Gastroesophageal sphincter (tissue), 4 donors: ENCODE data around the gene PHLDB3. TPM values are rescaled to one million over a fixed set of nuclear protein-coding genes. Genes with fewer than 3 reads are reported as not detected.

Experiments used
- ATAC-seq: fragments of 150-250 bp; one replicate; pipeline ENCODE4 v1.9.1; 2016; ENCODE audit warnings: mild to moderate bottlenecking, moderate library complexity
- H3K27ac ChIP-seq, 4 donors: fragments of 200-600 bp; sonication (generic) in 3 of 4; 1 replicate in 3 of 4; 2 replicates in 1 of 4; pipeline ENCODE4 v1.5.1; 2016 to 2019
- H3K27me3 ChIP-seq: fragments of 200-600 bp; sonication (generic); one replicate; pipeline ENCODE4 v1.5.1; 2019
- H3K36me3 ChIP-seq, 2 donors: fragments of 200-600 bp; sonication (generic); one replicate each; pipeline ENCODE4 v1.5.1; 2019; ENCODE audit warnings: control low read depth in 1 of 2
- H3K4me1 ChIP-seq, 3 donors: fragments of 200-600 bp; sonication (generic); 1 replicate in 2 of 3; 2 replicates in 1 of 3; pipeline ENCODE4 v1.5.1; 2016 to 2019; ENCODE audit warnings: control low read depth in 2 of 3
- H3K4me3 ChIP-seq, 2 donors: fragments of 200-600 bp; sonication (generic); one replicate each; pipeline ENCODE4 v1.5.1; 2019; ENCODE audit warnings: mild to moderate bottlenecking in 1 of 2, moderate library complexity in 1 of 2
- H3K9me3 ChIP-seq, 3 donors: fragments of 200-600 bp; sonication (generic); one replicate each; pipeline ENCODE4 v1.5.1; 2017 to 2019; ENCODE audit warnings: control low read depth in 2 of 3
- EP300 ChIP-seq: sonication (generic); formaldehyde crosslinking; IDR thresholded peaks from one replicate; pipeline ENCODE4 v1.6.1; 2017; ENCODE audit warnings: antibody characterized with exemption, mild to moderate bottlenecking
- POLR2A ChIP-seq, 2 donors: fragments of 450-650 bp; IDR thresholded peaks; one replicate each; pipeline ENCODE4 v1.6.1; 2017; ENCODE audit warnings: antibody characterized with exemption in 2 of 2, mild to moderate bottlenecking in 2 of 2, moderate library complexity in 1 of 2
- POLR2AphosphoS5 ChIP-seq: sonication (generic); formaldehyde crosslinking; IDR thresholded peaks from one replicate; pipeline ENCODE4 v1.6.1; 2017; ENCODE audit warnings: antibody characterized with exemption
- WGBS, 2 donors: methylation state at CpG; one replicate each; pipeline ENCODE4 v1.1.5; 2018; ENCODE audit warnings: low coverage in 1 of 2; 5-methylcytosine and 5-hydroxymethylcytosine counted together
- total RNA-seq, 4 donors: library from RNA; depleted of rRNA; stranded (reverse); fragments of >200 nt; gene quantifications; one replicate each; pipeline ENCODE4 v1.1.0, GENCODE V29; 2016
- TF ChIP-seq, protein P1 (sequence below), 4 experiments: fragments of 200-600 bp in 2 of 4; fragments of 450-650 bp in 2 of 4; sonication (generic) in 1 of 4; IDR thresholded peaks; one replicate each; pipeline ENCODE4 v1.5.1; 2017 to 2019; ENCODE audit warnings: antibody characterized with exemption in 4 of 4, mild to moderate bottlenecking in 2 of 4, moderate library complexity in 2 of 4

The PHLDB3 gene
- total RNA-seq, 4 donors from 2014 or later, result 8.8 to 38.1 (median 14.9) TPM

DNA sequence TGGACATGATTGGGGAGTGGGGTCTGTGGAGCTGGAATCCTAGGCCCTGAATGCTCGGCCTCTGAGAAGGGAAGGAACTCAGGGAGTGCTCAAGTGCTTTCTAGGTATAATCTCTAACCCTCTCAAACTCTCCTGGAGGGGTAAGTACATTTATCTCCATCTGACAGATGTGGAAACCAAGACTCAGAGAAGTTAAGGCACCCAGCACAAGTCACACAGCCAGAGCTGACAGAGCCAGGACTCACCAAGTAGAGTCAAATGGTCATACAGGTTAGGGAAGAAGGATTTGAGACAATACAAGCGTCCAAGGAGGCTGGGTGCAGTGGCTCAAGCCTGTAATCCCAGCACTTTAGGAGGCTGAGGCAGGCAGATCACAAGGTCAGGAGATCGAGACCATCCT is 26.2 kb downstream of the PHLDB3 start:
- no peak for TF ChIP-seq POLR2A (IDR thresholded peaks at IDR 0.05)
- no peak for TF ChIP-seq EP300
- TF ChIP-seq, protein P1, sequence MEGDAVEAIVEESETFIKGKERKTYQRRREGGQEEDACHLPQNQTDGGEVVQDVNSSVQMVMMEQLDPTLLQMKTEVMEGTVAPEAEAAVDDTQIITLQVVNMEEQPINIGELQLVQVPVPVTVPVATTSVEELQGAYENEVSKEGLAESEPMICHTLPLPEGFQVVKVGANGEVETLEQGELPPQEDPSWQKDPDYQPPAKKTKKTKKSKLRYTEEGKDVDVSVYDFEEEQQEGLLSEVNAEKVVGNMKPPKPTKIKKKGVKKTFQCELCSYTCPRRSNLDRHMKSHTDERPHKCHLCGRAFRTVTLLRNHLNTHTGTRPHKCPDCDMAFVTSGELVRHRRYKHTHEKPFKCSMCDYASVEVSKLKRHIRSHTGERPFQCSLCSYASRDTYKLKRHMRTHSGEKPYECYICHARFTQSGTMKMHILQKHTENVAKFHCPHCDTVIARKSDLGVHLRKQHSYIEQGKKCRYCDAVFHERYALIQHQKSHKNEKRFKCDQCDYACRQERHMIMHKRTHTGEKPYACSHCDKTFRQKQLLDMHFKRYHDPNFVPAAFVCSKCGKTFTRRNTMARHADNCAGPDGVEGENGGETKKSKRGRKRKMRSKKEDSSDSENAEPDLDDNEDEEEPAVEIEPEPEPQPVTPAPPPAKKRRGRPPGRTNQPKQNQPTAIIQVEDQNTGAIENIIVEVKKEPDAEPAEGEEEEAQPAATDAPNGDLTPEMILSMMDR (IDR thresholded peaks at IDR 0.05), result no peak
- no peak for TF ChIP-seq POLR2AphosphoS5
- WGBS, 2 donors, result 97 to 100% methylated on average over 3 of the region's 3 CpGs
- no peak overlapping the region for H3K27ac ChIP-seq

DNA sequence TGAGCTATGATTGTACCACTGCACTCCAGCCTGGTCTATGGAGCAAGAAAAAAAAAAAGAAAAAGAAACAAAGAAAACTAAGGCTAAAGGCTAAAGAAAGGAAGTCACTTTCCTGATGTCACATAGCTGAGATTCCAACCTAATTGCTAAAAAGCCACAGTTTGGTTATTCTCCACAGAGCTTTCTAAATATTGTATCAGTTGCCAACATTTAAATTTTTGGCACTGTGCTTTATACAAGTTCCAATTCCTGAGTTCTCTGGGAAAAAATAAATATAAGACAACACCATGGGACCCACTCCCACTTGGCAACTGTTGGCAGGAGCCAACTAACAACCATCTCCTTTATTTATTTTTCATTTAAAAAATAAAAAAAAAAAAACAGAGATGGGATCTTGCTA is 27.9 kb downstream of the PHLDB3 start:
- Histone ChIP-seq H3K27me3 (no peaks in the 10 kb centered on the region), H3K4me1 (peaks cover 0 to 18% (median 6%) of the 10 kb centered on the region in 3 donors), H3K36me3 (peaks cover 0 to 7% of the 10 kb centered on the region in 2 donors), H3K27ac (peak overlapping the region in 2 of 4 donors; percentile 86 to 89), H3K4me3 (no peak overlapping the region), H3K9me3 (no peaks in the 10 kb centered on the region)
- ATAC-seq, result no peak
- no peak for TF ChIP-seq POLR2AphosphoS5
- TF ChIP-seq EP300, result no peak
- no peak for TF ChIP-seq POLR2A (IDR thresholded peaks at IDR 0.05)
- TF ChIP-seq, protein P1 (IDR thresholded peaks at IDR 0.05), result no peak

More for the DNA sequence above, 26.2 kb downstream of the PHLDB3 start:
- Histone ChIP-seq H3K36me3 (peaks cover 0 to 7% of the 10 kb centered on the region in 2 donors), H3K9me3 (no peaks in the 10 kb centered on the region), H3K4me3 (no peak overlapping the region), H3K27me3 (no peaks in the 10 kb centered on the region), H3K4me1 (peaks cover 0 to 18% (median 6%) of the 10 kb centered on the region in 3 donors)
- no peak for ATAC-seq

DNA sequence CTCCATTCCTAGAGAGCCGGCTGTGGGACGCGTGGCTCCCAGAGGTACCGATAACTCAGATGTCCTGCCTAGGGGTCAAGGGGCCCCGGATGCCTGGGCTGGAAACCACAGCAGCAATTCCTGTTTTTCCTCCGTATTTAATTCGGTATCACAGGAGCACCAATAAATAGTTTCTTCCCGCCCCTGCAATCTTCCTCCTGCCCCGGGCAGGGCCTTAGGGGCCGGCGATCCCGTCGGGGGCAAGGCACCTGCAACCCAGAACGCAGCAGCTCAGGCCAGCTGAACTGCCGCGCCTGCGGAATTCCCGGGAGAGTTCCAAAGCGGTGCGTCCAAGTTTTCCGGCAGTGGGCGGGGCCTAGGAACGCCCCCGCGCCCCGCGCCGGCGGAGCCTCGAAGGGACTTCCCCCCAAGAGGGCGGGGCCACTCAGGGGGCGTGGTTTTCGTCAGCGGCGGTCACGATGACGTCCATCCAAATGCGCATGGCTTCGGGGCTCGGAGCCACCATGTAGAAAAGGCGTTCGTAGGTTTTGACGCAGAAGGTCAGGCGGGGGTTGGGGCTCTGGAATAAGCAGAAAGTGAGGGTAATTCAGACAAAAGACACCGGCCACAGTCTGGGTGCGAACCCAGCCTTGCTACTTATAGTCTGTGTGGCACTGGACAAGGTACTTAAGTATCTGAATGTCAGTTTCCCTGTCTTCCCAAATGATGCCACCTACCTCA is 29.4 kb downstream of the PHLDB3 start:
- no peaks in the 10 kb centered on the region for H3K9me3 ChIP-seq
- WGBS, 2 donors, result 7 to 13% methylated on average over 7 to 8 of the region's 46 CpGs
- H3K27ac ChIP-seq, result peak overlapping the region; percentile 35 to 89 (median 82)
- H3K27me3 ChIP-seq, result no peaks in the 10 kb centered on the region
- peaks cover 0 to 18% (median 6%) of the 10 kb centered on the region in 3 donors for H3K4me1 ChIP-seq
- TF ChIP-seq, protein P1 (IDR thresholded peaks at IDR 0.05), result no peak
- TF ChIP-seq POLR2A (IDR thresholded peaks at IDR 0.05) (peak in 1 of 2 donors; percentile 22), POLR2AphosphoS5 (peak; percentile 83), EP300 (peak; percentile 65)
- peaks cover 0 to 7% of the 10 kb centered on the region in 2 donors for H3K36me3 ChIP-seq
- peak; percentile 97 for ATAC-seq
- H3K4me3 ChIP-seq, result peak overlapping the region; percentile 4 to 52

DNA sequence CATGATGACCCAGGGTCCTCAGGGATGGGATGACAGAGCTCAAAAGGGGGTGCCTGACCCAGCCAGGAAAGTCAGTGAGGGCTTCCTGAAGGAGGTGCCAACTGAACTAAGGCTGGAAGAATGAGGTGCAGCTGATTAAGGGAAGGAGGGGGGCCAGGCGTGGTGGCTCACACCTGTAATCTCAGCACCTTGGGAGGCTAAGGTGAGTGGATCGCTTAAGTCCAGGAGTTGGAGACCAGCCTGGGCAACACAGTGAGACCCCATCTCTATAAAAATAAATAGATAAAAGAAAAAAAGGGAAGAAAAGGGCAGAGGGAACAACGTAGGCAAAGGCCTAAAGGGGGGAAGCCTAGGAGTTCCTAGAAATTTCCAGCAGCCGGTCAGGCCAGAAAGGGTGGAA is 30.1 kb downstream of the PHLDB3 start:
- 42 to 55% methylated on average over 2 to 4 of the region's 4 CpGs for WGBS, 2 donors
- H3K4me1 ChIP-seq, result peaks cover 0 to 18% (median 6%) of the 10 kb centered on the region in 3 donors
- H3K4me3 ChIP-seq, result peak overlapping the region in 1 of 2 donors; percentile 52
- peak overlapping the region in 3 of 4 donors; percentile 79 to 89 (median 86) for H3K27ac ChIP-seq
- no peaks in the 10 kb centered on the region for H3K9me3 ChIP-seq
- H3K36me3 ChIP-seq, result peaks cover 0 to 7% of the 10 kb centered on the region in 2 donors
- no peaks in the 10 kb centered on the region for H3K27me3 ChIP-seq
- TF ChIP-seq, protein P1 (IDR thresholded peaks at IDR 0.05), result no peak
- no peak for TF ChIP-seq EP300
- TF ChIP-seq POLR2AphosphoS5, result no peak
- TF ChIP-seq POLR2A (IDR thresholded peaks at IDR 0.05), result no peak
- ATAC-seq, result no peak

DNA sequence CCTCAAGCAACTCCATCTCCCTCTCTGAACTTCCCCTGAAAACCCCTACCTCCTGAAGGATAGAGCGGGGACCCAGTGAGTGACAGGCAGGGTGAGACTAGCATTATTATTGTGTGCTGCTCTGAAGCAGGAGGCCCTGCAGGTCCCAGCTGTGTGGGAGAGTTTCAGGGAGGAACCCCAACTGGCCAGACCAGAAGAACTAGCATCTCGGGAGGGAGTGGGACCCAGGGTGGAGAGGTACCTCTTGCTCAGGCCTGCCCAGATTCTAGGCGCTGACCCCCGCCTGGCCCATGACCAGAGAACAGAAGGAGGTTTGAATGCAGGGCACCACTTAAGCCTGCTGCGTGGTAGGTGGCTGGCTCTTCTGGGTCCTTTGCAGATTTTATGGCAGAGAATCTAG is 33.5 kb downstream of the PHLDB3 start:
- Histone ChIP-seq H3K4me3 (no peak overlapping the region), H3K27ac (no peak overlapping the region), H3K9me3 (no peaks in the 10 kb centered on the region), H3K4me1 (peaks cover 0 to 18% (median 6%) of the 10 kb centered on the region in 3 donors), H3K27me3 (no peaks in the 10 kb centered on the region), H3K36me3 (no peaks in the 10 kb centered on the region)
- no peak for ATAC-seq
- TF ChIP-seq EP300 (no peak), POLR2A (IDR thresholded peaks at IDR 0.05) (no peak), POLR2AphosphoS5 (no peak)
- TF ChIP-seq, protein P1 (IDR thresholded peaks at IDR 0.05), result no peak
- WGBS, 2 donors, result no CpG with 5 or more reads among the region's 5 CpGs
